ENCODE data around the gene LTBP2.

LTBP2 gene

DNA sequence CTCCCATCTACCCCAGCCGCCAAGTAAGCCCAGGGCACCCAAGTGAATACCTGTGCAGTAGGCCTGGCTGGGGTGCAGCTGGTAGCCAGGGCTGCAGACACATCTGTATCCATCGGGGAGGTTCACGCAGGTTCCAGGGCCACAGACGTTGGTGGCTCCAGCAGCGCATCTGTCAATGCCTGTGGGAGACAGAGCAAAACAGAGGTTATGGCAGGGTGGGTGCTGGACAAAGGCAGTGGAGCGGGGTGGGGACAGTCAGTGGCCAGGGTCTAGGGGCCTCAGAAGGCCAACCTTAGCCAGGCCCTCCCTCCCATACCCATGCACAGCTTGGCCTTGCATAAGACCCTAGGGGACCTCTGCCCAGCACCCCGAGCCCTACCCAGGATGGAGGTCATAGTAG lies 89.3 kb downstream of the LTBP2 start:
- DNase-seq: no peak

DNA sequence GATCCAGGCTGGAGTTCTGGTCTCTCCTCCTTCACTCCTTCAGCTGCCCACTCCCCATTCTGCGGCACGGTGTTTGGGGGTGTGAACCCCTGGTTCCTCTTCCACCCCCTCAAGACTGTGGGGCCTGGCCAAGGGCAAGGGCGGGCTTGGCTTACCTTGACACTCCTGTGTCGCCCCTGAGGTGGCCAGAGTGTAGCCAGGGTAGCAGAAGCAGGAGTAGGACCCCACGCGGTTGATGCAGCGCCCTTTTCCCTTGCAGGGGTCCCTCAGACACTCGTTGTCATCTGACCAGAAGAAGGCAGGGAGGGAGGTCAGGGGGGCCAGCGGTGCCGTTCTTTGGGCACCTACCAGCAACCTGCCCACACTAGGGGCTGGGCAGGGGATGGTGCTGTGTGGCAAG lies 90.3 kb downstream of the LTBP2 start:
- DNase-seq: no peak

DNA sequence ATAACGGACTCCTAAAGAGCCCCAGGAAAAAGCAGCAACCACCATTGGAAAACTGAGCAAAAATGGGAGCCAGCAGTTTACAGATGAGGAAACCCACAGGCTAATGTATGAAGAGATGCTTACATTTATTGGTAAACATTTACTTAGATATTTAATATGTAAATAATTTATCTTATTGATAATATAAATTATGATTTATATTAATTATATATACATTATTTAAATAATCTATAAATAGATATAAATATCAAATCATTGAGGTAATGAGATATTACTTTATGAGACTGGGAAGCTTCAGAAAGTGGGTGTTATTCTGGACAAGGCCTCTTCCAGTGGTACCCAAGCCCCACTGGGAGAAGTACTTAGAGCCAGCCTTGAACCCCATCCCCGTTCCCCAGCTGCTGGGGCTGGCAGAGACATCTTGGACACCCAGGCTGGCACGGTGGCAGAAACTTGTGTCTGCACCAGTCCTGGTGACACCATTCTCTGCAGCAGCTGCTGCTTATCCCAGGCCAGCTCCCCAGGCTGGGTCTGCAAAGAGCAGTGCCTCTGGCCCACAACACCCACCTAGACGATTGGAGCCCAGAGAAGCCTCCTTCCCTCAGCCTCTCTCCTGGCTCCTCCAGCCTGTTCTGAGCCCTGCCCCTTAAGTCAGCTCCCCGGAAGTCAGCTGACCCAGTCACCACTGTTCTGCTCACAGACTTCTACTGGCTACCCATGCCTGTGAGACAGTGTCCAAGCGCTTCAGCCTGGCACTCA lies 92.5 kb downstream of the LTBP2 start:
- no peak for DNase-seq

DNA sequence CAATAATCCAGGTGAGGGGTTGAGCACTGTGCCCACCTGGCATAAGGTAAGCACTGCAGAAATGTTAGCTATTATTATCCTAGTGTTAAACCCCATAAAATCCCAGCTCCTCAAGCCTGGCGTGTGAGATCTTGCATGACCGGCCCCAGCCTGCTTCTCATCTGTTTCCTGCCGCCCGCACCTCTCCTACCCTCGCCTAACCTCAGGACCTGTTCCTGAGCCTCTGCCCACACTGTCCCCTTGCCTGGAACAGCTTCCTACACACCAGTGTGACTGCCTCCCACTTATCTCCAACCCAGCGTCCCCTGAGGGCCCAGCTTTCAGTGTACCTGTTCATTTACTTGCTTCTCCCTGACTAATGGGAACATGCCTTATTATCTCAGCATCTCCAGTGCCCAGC lies 93.8 kb downstream of the LTBP2 start:
- no peak for DNase-seq

DNA sequence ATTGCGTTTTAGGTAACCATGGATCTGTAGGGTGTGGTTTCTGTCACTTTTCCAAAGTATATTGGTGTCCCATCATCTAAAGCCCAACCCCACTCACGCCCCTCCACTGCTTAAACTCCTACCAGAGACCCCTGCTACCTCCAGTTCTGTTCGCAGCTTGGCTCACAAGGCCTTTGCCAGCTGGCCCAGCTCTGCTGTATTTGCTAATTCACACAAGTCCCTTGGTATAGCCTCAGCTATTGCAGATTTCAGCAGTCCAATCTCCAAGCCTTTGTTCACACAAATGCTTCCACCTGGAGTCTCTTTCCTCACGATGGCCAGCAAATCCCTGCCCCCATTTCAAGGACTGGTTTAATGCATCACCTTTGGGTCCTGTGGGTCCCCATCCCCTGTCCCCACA lies 94.3 kb downstream of the LTBP2 start:
- DNase-seq: no peak

GRCh38 chr14:74516451-74517160 lies 95.4 kb downstream of the LTBP2 start:
- DNase-seq: no peak

DNA sequence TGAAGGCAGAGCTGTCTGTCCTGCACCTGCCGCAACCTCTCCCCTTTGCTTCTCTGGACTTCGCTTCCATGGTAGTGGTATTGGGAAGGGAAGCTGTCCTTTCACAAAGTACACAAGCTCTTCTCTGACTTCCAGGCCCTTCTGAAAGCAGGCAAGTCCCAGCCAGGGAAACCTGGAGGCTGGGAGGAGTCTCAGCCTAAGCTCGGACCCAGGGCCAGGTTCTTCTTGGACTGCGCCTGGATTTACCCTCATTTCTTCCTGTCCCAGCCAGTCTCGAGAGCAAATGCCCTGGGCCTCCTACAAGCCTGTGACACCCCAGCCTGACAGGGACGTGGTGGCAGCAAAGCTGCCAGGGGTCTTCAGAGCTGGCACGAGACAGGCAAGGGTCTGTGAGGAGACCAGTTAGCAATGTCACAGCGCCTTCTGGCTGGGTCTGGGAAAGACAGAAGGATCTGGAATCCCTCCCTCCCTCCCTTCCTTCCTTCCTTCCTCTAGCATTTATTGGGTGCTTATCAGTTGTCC lies 96.1 kb downstream of the LTBP2 start:
- DNase-seq: no peak

GRCh38 chr14:74514471-74514941 lies 97.5 kb downstream of the LTBP2 start:
- no peak for DNase-seq

- no peak for DNase-seq
These were observed 99.8 kb downstream of the LTBP2 start for GRCh38 chr14:74511966-74512830.

GRCh38 chr14:74510959-74511409 lies 101.1 kb downstream of the LTBP2 start:
- no peak for DNase-seq

GRCh38 chr14:74510223-74510931 lies 101.7 kb downstream of the LTBP2 start:
- DNase-seq: no peak

DNA sequence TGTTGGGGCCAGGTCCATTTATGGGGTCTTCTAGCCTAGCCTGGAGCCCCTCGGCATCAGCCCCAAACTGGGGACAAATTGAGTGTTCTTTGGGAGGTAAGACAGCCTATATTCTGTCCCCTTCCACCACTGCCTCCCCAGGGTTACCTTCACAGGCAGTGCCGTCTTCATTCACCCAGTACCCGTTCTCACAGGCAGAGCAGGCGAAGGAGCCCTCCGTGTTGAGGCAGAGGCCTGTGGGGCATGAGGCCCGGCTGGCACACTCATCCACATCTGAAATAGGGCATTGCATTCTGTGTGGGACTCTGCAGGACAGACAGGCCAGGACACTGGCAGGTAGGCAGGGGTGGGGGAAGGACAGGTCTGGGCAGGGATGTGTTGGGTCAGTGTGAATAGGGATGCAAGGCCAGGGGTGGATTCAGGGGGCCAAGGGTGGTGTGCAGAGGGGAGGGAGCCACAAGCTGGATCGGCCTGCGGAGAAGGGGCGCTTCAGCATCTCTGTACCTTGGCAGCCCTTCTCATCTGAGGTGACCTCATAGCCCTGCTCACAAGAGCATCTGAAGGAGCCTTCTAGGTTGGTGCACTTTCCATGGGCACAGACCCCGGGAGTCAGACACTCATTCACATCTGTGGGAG lies 102.3 kb downstream of the LTBP2 start:
- DNase-seq: no peak

DNA sequence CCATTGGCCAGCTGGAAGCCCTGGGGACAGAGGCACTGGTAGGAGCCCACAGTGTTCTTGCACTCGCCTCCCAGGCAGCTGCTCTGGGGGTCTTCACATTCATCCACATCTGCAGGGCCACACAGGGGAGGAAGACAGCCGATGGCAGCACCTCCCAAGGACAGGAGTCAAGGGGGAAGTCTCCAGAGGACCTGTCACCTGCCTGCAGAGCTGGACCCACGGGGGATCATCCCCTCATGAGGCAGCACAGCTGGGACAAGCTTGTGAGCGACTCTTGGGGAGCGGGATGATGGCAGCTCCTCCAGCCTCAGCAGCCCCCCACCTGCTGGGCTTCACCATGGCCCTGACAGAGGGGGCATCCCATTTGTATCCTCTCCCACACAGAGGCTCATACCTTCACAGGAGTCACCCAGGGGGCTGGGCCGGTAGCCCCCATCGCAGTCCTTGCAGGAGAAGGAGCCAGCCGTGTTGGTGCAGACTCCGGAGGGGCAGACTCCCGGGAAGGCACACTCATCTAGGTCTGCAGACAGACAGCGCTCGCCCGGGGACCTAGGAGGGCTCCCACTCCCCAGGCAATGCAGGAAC lies 103.1 kb downstream of the LTBP2 start:
- DNase-seq: no peak

DNA sequence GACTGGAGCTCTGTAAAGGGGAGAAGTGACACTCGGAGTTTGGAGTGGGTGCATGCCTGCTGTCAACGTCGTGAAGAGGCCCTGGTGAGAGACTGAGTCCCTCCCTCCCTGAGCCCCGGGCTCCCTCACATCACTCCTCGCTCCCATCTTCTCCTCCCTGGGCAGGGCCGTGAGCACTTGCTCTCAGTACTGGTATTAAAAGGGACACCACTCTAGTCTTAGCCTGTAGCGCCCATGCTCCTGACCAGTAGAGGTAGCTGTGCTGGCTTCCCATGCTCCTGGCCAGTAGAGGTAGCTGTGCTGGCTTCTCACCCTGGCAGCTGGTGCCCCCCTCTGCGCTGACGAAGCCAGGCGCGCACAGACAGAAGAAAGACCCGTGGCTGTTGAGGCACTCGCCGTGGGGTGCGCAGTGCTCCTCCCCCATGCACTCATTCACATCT lies 103.7 kb downstream of the LTBP2 start:
- DNase-seq: no peak

GRCh38 chr14:74507840-74508239 lies 104.2 kb downstream of the LTBP2 start:
- no peak for DNase-seq

- no peak for DNase-seq
These were observed 105.0 kb downstream of the LTBP2 start for GRCh38 chr14:74507085-74507484.

GRCh38 chr14:74506411-74506851 lies 105.6 kb downstream of the LTBP2 start:
- DNase-seq: no peak

DNA sequence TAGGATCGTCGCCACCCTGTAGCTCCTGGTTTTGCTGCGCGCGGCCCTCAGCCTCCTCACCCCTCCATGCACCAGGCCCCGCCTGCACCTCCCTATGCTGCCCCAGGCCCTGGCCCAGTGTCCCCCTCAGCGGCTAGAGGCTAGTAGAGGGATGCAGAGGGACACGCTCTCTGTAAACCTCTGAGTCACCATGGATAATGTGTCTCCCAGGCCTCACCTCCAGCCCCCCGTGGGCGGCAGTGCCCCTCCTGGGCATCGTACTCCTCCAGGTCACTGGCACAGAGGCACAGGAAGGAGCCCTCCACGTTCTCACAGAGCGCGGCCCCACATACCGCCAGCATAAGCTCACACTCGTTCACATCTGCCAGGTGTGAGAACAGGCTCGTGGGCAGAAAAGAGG lies 106.2 kb downstream of the LTBP2 start:
- DNase-seq: no peak

GRCh38 chr14:74504874-74505720 lies 106.9 kb downstream of the LTBP2 start:
- DNase-seq: no peak

- no peak for DNase-seq
These were observed 107.6 kb downstream of the LTBP2 start for GRCh38 chr14:74504412-74504811.
